ENCODE data around the gene KHK. TPM values are rescaled to one million over a fixed set of nuclear protein-coding genes. Genes with fewer than 3 reads are reported as not detected.

The KHK gene
- polyA plus RNA-seq, 1 donor (not counting 4 experiments of a cell fraction or from before 2014, with no cell fraction given), result 0.21 TPM

GRCh38 chr2:27078267-27079194 is 8.0 kb upstream of the KHK start, which contains the start of gene EMILIN1:
TSS of gene EMILIN1 (plus strand) at chr2:27078615. CDS start at chr2:27079066, 451 bp downstream.
- no peak within 1 kb of the TSS for H3K4me3 ChIP-seq (ENCODE audit: control insufficient read depth in 2 of 3, extremely low read depth in 1 of 3, insufficient read depth in 2 of 3, low read depth in 1 of 3, low read length in 3 of 3)
- H4K20me1 ChIP-seq (ENCODE audit: control insufficient read depth, extremely low read depth, insufficient read depth, low read length), result no peaks in the 10 kb centered on the region
- dilution Hi-C loops (cut with MboI; ENCODE audit: extremely low pct_ligation_motif_present, low sequenced_read_pairs), result no loop called here
- peaks cover 14% of the 10 kb centered on the region for H3K4me1 ChIP-seq (ENCODE audit: control insufficient read depth, extremely low read depth, insufficient read depth, low read length)
- H3K9me1 ChIP-seq (ENCODE audit: control insufficient read depth, extremely low read depth, insufficient read depth, low read length), result no peaks in the 10 kb centered on the region
- H3K27me3 ChIP-seq (ENCODE audit: control insufficient read depth, extremely low read depth, insufficient read depth, low read length), result no peaks in the 10 kb centered on the region
- no peak within 1 kb of the TSS for H3K27ac ChIP-seq (ENCODE audit: control insufficient read depth, insufficient read depth, low read length)
- H2AFZ ChIP-seq (ENCODE audit: control insufficient read depth, low read length), result no peak within 1 kb of the TSS
- H3K9me3 ChIP-seq (ENCODE audit: control insufficient read depth, low read depth, low read length), result no peaks in the 10 kb centered on the region
- no peak for DNase-seq (ENCODE audit: low read depth, low spot score)
- no peak for FAIRE-seq
- no peaks in the 10 kb centered on the region for H3K36me3 ChIP-seq (ENCODE audit: control insufficient read depth in 2 of 2, extremely low read depth in 1 of 2, insufficient read depth in 2 of 2, low read length in 2 of 2)
- TF ChIP-seq EZH2 (IDR thresholded peaks at IDR 0.05; ENCODE audit: low read length), result no peak
- TF ChIP-seq CTCF (optimal IDR thresholded peaks at IDR 0.05 in 1 of 3, IDR thresholded peaks at IDR 0.05 in 1 of 3, conservative IDR thresholded peaks at IDR 0.05 in 1 of 3; ENCODE audit: extremely low read depth in 1 of 3, insufficient read depth in 2 of 3, low read length in 3 of 3), result no peak
- H3K79me2 ChIP-seq (ENCODE audit: control insufficient read depth, insufficient read depth, low read length), result no peaks in the 10 kb centered on the region
- no peak within 1 kb of the TSS for H3K4me2 ChIP-seq (ENCODE audit: control insufficient read depth, extremely low read depth, insufficient read depth, low read depth, low read length)
- no peak within 1 kb of the TSS for H3K9ac ChIP-seq (ENCODE audit: control insufficient read depth, extremely low read depth, insufficient read depth, low read length)

- Histone ChIP-seq H2AFZ (ENCODE audit: control insufficient read depth, low read length) (no peak overlapping the region), H3K9me1 (ENCODE audit: control insufficient read depth, extremely low read depth, insufficient read depth, low read length) (no peaks in the 10 kb centered on the region), H3K4me2 (ENCODE audit: control insufficient read depth, extremely low read depth, insufficient read depth, low read depth, low read length) (no peak overlapping the region), H3K9me3 (ENCODE audit: control insufficient read depth, low read depth, low read length) (no peaks in the 10 kb centered on the region), H3K27me3 (ENCODE audit: control insufficient read depth, extremely low read depth, insufficient read depth, low read length) (no peaks in the 10 kb centered on the region), H3K4me1 (ENCODE audit: control insufficient read depth, extremely low read depth, insufficient read depth, low read length) (peaks cover 14% of the 10 kb centered on the region), H3K4me3 (ENCODE audit: control insufficient read depth in 2 of 3, extremely low read depth in 1 of 3, insufficient read depth in 2 of 3, low read depth in 1 of 3, low read length in 3 of 3) (no peak overlapping the region), H3K79me2 (ENCODE audit: control insufficient read depth, insufficient read depth, low read length) (no peaks in the 10 kb centered on the region), H3K27ac (ENCODE audit: control insufficient read depth, insufficient read depth, low read length) (no peak overlapping the region), H3K36me3 (ENCODE audit: control insufficient read depth in 2 of 2, extremely low read depth in 1 of 2, insufficient read depth in 2 of 2, low read length in 2 of 2) (no peaks in the 10 kb centered on the region), H3K9ac (ENCODE audit: control insufficient read depth, extremely low read depth, insufficient read depth, low read length) (no peak overlapping the region), H4K20me1 (ENCODE audit: control insufficient read depth, extremely low read depth, insufficient read depth, low read length) (no peaks in the 10 kb centered on the region)
- no peak for TF ChIP-seq EZH2 (IDR thresholded peaks at IDR 0.05; ENCODE audit: low read length)
- TF ChIP-seq CTCF (optimal IDR thresholded peaks at IDR 0.05 in 1 of 3, IDR thresholded peaks at IDR 0.05 in 1 of 3, conservative IDR thresholded peaks at IDR 0.05 in 1 of 3; ENCODE audit: extremely low read depth in 1 of 3, insufficient read depth in 2 of 3, low read length in 3 of 3), result no peak
- dilution Hi-C loops (cut with MboI; ENCODE audit: extremely low pct_ligation_motif_present, low sequenced_read_pairs), result no loop called here
- DNase-seq (ENCODE audit: low read depth, low spot score), result no peak
- FAIRE-seq, result no peak
These were observed 7.1 kb upstream of the KHK start for GRCh38 chr2:27079233-27080139.

All from keratinocyte (primary cell).